Endothelial cell (in vitro differentiated cells): Measurements from ENCODE around the gene HIVEP3. TPM values are rescaled to one million over a fixed set of nuclear protein-coding genes. Genes with fewer than 3 reads are reported as not detected.

ENCODE experiments used
- DNase-seq: peaks from one replicate; pipeline ENCODE4 v3.0.0; 2021; ENCODE audit warnings: low spot score
- H3K27ac Mint-ChIP-seq: one replicate; pipeline ENCODE4 v1.8.0; 2021; ENCODE audit warnings: mixed read lengths, inconsistent platforms; ENCODE audit not compliant: unreplicated experiment
- H3K27me3 Mint-ChIP-seq: one replicate; pipeline ENCODE4 v1.8.0; 2021; ENCODE audit warnings: mild to moderate bottlenecking, moderate library complexity, mixed read lengths, inconsistent platforms; ENCODE audit not compliant: unreplicated experiment
- H3K36me3 Mint-ChIP-seq: one replicate; pipeline ENCODE4 v1.8.0; 2021; ENCODE audit warnings: mild to moderate bottlenecking, low read depth, mixed read lengths, inconsistent platforms; ENCODE audit not compliant: unreplicated experiment
- H3K4me1 Mint-ChIP-seq: one replicate; pipeline ENCODE4 v1.8.0; 2021; ENCODE audit warnings: mild to moderate bottlenecking, mixed read lengths, inconsistent platforms; ENCODE audit not compliant: unreplicated experiment
- H3K4me3 Mint-ChIP-seq: one replicate; pipeline ENCODE4 v1.8.0; 2021; ENCODE audit warnings: mild to moderate bottlenecking, mixed read lengths, inconsistent platforms; ENCODE audit not compliant: unreplicated experiment
- H3K9me3 Mint-ChIP-seq: one replicate; pipeline ENCODE4 v1.8.0; 2021; ENCODE audit warnings: mixed read lengths, inconsistent platforms; ENCODE audit not compliant: unreplicated experiment
- total RNA-seq: library from RNA; stranded (reverse); fragmentation: NEBNext Ultra II Directional; extraction: Animal tissue kit (Norgen Biotek cat#: 25700); gene quantifications from one replicate; pipeline ENCODE4 v1.2.1, GENCODE V29; 2021; ENCODE audit not compliant: unreplicated experiment
- TF ChIP-seq, protein P1 (sequence below): fragments of 200-600 bp; sonication (generic); IDR thresholded peaks from one replicate; pipeline ENCODE4 v1.5.0; 2021; ENCODE audit warnings: antibody characterized with exemption; ENCODE audit not compliant: unreplicated experiment

The HIVEP3 gene
- total RNA-seq, 1 donor from 2014 or later: 8.9 TPM

DNA sequence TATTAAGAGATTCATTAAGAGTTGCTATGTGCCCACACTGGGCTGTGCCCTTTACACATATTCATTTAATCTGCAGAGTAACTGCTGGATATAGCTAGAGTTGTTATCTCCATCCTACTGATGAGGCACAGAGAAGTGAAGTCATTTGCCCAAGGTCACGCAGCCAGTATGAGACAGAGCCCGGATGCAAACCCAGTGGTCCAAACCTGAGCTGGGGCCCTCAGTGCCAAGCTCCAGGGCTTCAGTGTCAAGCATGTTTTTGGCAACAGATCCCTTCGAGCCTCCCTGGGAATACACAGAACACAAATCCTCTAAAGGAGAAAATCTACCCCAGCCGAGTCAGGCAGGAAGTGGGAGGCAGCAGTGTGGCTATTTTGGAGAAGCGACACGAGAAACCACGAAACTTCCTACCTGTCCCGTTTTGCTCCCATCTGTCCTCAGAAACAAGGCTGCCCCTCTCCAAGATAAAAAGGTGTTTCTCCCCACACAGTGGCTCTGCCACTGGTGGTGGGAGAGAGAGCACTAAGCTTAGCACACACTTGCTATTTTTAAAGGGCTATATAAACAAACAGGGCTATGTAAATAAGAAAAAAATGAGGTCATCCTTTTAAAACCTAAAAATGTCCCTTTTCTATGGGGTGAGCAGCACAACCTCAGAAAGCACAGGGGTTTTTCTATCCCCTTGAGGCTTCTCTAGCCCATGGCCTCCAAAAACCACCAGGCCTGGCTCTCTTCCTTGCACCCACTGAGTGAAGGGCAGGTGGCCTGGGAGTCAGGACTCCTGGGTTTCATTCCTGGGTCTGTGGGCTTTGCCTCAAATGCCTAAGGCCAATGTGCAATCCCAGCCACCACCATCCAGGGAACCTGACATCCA lies 295.6 kb downstream of the HIVEP3 start:
- no peak for DNase-seq
- no peak overlapping the region for H3K27ac Mint-ChIP-seq
- peaks cover 5% of the 10 kb centered on the region for H3K4me1 Mint-ChIP-seq
- H3K4me3 Mint-ChIP-seq: no peak overlapping the region
- H3K27me3 Mint-ChIP-seq: peaks cover 5% of the 10 kb centered on the region
- peaks cover 5% of the 10 kb centered on the region for H3K36me3 Mint-ChIP-seq
- H3K9me3 Mint-ChIP-seq: no peaks in the 10 kb centered on the region
- TF ChIP-seq, protein P1, sequence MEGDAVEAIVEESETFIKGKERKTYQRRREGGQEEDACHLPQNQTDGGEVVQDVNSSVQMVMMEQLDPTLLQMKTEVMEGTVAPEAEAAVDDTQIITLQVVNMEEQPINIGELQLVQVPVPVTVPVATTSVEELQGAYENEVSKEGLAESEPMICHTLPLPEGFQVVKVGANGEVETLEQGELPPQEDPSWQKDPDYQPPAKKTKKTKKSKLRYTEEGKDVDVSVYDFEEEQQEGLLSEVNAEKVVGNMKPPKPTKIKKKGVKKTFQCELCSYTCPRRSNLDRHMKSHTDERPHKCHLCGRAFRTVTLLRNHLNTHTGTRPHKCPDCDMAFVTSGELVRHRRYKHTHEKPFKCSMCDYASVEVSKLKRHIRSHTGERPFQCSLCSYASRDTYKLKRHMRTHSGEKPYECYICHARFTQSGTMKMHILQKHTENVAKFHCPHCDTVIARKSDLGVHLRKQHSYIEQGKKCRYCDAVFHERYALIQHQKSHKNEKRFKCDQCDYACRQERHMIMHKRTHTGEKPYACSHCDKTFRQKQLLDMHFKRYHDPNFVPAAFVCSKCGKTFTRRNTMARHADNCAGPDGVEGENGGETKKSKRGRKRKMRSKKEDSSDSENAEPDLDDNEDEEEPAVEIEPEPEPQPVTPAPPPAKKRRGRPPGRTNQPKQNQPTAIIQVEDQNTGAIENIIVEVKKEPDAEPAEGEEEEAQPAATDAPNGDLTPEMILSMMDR: no peak

DNA sequence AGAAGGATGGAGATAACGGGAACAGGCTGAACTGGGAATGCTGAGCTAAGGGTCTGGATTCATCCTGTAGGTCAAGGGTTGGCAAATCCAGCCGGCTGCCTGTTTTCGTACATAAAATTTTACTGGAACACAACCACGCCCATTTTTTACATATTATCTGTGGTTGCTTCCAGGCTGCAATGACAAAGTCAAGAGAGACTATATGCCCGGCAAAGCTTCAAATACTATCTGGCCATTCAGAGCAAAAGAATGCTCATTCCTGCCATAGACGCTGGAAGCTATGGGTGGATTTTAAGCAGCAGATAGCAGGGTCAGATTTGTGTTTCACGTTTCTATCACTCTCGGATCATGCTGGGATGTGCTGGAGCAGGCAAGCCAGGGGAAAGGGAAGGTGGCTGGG lies 296.3 kb downstream of the HIVEP3 start:
- H3K36me3 Mint-ChIP-seq: peaks cover 5% of the 10 kb centered on the region
- H3K27me3 Mint-ChIP-seq: peaks cover 5% of the 10 kb centered on the region
- no peak overlapping the region for H3K4me3 Mint-ChIP-seq
- H3K27ac Mint-ChIP-seq: no peak overlapping the region
- no peaks in the 10 kb centered on the region for H3K9me3 Mint-ChIP-seq
- DNase-seq: no peak
- peaks cover 3% of the 10 kb centered on the region for H3K4me1 Mint-ChIP-seq
- TF ChIP-seq, protein P1: no peak

DNA sequence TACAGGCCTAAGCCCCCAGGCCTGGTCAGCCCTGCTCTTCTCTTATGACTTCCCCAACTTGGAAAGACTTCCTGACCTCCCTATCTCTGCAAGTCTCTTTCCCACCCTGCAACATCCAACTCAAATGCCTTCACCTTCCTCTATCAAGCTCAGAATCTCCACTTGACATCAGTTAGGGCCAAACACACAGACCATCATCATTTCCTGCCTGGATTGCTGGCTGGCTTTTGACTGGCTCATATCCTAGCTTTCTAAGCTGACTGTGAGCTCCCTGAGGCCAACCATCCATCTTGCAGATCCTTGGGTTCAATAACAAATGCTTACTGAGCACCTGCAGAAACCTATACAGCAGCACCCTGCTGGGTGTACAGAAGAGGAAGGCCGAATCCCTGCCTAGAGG lies 296.9 kb downstream of the HIVEP3 start:
- Mint-ChIP-seq H3K27me3 (peaks cover 5% of the 10 kb centered on the region), H3K36me3 (peaks cover 5% of the 10 kb centered on the region), H3K4me3 (no peak overlapping the region), H3K27ac (no peak overlapping the region), H3K4me1 (peaks cover 3% of the 10 kb centered on the region), H3K9me3 (no peaks in the 10 kb centered on the region)
- TF ChIP-seq, protein P1: no peak
- no peak for DNase-seq

DNA sequence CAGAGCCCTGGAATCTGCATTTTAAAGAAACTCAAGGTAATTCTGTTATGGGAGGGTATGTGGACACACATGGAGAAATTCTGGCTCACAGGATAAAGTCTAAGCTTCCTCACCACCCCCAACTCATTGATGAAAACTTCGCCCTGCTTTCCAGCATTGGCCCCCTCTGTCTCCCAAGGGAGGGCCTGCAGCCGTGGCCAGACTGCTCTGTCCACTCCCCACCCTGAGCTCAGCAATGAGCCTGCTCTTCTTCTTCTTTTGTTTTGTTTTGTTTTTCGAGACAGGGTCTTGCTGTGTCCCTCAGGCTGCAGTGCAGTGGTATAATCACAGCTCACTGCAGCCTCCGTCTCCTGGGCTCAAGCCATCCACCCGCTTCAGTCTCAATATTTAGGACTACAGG lies 297.5 kb downstream of the HIVEP3 start:
- no peak overlapping the region for H3K4me3 Mint-ChIP-seq
- peaks cover 5% of the 10 kb centered on the region for H3K36me3 Mint-ChIP-seq
- H3K27ac Mint-ChIP-seq: no peak overlapping the region
- peaks cover 5% of the 10 kb centered on the region for H3K27me3 Mint-ChIP-seq
- DNase-seq: no peak
- H3K9me3 Mint-ChIP-seq: no peaks in the 10 kb centered on the region
- H3K4me1 Mint-ChIP-seq: peaks cover 3% of the 10 kb centered on the region
- TF ChIP-seq, protein P1: no peak
